ENCODE data around the gene CSF2. TPM values are rescaled to one million over a fixed set of nuclear protein-coding genes. Genes with fewer than 3 reads are reported as not detected.

CSF2 gene
- total and polyA plus RNA-seq, 2 donors (not counting 1 experiment from before 2014, with no cell fraction given): not detected

DNA sequence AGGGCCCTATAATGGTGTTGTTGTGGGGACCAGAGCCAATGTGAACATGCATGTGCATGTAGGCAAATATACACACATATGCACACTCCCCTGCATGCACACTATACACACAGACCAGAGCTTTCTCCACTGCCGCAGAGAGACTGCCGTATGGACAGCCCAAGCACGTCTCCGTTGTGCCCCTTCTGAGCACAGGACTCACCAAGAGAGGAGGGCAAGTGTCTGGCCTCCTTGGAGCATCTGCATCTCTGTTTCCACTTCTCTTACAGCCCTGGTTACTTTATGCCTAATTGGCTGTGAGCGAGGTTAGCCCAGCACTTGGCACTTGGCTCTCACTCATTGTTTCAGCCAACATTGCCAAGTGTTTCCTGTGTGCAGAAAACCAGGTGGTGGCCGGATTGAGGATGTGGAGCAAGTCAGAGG, 30.4 kb downstream of the CSF2 start:
- POLR2A ChIA-PET: no interaction called here
- peaks cover 75% of the 10 kb centered on the region for H3K4me1 Mint-ChIP-seq

DNA sequence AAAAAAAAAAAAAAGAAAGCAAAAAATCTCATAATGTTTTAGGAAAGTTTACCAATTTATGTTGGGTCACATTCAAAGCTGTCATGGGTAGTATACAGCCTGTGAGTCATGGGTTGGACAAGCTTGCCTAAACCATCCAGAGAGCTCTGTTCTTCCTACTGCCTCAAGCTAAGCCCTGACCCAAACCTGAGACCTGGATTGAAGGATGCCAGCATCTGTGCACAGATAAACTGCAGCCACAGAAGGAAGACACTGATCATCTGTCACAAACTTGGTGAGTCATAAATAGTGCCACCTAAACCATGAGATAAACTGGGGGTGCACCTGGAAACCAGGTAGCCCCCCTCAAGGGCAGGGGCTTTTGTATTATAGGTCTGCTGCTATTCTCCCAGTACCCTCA, 31.0 kb downstream of the CSF2 start:
- TF ChIP-seq, protein P1, sequence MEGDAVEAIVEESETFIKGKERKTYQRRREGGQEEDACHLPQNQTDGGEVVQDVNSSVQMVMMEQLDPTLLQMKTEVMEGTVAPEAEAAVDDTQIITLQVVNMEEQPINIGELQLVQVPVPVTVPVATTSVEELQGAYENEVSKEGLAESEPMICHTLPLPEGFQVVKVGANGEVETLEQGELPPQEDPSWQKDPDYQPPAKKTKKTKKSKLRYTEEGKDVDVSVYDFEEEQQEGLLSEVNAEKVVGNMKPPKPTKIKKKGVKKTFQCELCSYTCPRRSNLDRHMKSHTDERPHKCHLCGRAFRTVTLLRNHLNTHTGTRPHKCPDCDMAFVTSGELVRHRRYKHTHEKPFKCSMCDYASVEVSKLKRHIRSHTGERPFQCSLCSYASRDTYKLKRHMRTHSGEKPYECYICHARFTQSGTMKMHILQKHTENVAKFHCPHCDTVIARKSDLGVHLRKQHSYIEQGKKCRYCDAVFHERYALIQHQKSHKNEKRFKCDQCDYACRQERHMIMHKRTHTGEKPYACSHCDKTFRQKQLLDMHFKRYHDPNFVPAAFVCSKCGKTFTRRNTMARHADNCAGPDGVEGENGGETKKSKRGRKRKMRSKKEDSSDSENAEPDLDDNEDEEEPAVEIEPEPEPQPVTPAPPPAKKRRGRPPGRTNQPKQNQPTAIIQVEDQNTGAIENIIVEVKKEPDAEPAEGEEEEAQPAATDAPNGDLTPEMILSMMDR (IDR thresholded peaks at IDR 0.05): no peak
- no peak for TF ChIP-seq EZH2 (IDR thresholded peaks at IDR 0.05; ENCODE audit: borderline replicate concordance, insufficient read depth, low read depth, low read length, poor library complexity, severe bottlenecking)
- no peaks in the 10 kb centered on the region for H3K79me2 ChIP-seq (ENCODE audit: control insufficient read depth, insufficient read depth, low read length)
- no peak for ATAC-seq (ENCODE audit: low read depth)
- peak overlapping the region; percentile 74 for H3K4me2 ChIP-seq (replicated peaks; ENCODE audit: low read depth, low read length, poor library complexity, severe bottlenecking)
- no peaks in the 10 kb centered on the region for H3K36me3 ChIP-seq (replicated peaks in 1 of 2; ENCODE audit: control extremely low read depth in 1 of 2, control insufficient read depth in 1 of 2, extremely low read depth in 1 of 2, insufficient read depth in 2 of 2, low read length in 1 of 2)
- H3K4me1 ChIP-seq (ENCODE audit: control insufficient read depth in 2 of 2, insufficient read depth in 2 of 2, low read length in 2 of 2): peaks cover 50 to 55% of the 10 kb centered on the region in 2 donors
- H3K9ac ChIP-seq (ENCODE audit: low read length): no peak overlapping the region
- H3K4me3 ChIP-seq (ENCODE audit: control extremely low read depth in 1 of 5, extremely low read depth in 1 of 5, insufficient read depth in 1 of 5, low read depth in 2 of 5, low read length in 4 of 5): no peak overlapping the region
- peaks cover 69% of the 10 kb centered on the region for H3K4me1 Mint-ChIP-seq
- H3K9me3 Mint-ChIP-seq (ENCODE audit: insufficient read depth): no peaks in the 10 kb centered on the region
- H3K27me3 ChIP-seq (replicated peaks in 1 of 4; ENCODE audit: control extremely low read depth in 1 of 4, control insufficient read depth in 3 of 4, insufficient read depth in 4 of 4, low read length in 3 of 4): no peaks in the 10 kb centered on the region
- H3K27ac Mint-ChIP-seq: peak overlapping the region; percentile 0
- intact Hi-C loops (cut with micrococcal nuclease): no loop called here
- CTCF ChIA-PET: interaction anchor here (0.7 to 1.9 kb wide), 4 partner anchors 12 to 134 kb away, joined by 3 to 6 read pairs (median 4); no protein-coding TSS in a partner anchor
- POLR2A ChIA-PET: no interaction called here
- no peak overlapping the region for H3K27ac ChIP-seq (ENCODE audit: low read length in 2 of 2)
- no peak for DNase-seq
- no peak overlapping the region for H2AFZ ChIP-seq (ENCODE audit: insufficient read depth, low read depth, low read length, poor library complexity, severe bottlenecking)
- no peaks in the 10 kb centered on the region for H3K9me3 ChIP-seq (ENCODE audit: control extremely low read depth in 1 of 3, control insufficient read depth in 2 of 3, insufficient read depth in 1 of 3, low read length in 2 of 3)
- no peaks in the 10 kb centered on the region for H4K20me1 ChIP-seq (ENCODE audit: control insufficient read depth, insufficient read depth, low read length, poor library complexity, severe bottlenecking)
- no peak overlapping the region for H3K4me3 Mint-ChIP-seq
- H3K27me3 Mint-ChIP-seq: no peaks in the 10 kb centered on the region

More for the DNA sequence above, 30.4 kb downstream of the CSF2 start:
- Histone ChIP-seq H2AFZ (ENCODE audit: insufficient read depth, low read depth, low read length, poor library complexity, severe bottlenecking) (peak overlapping the region; percentile 53), H3K36me3 (replicated peaks in 1 of 2; ENCODE audit: control extremely low read depth in 1 of 2, control insufficient read depth in 1 of 2, extremely low read depth in 1 of 2, insufficient read depth in 2 of 2, low read length in 1 of 2) (no peaks in the 10 kb centered on the region), H4K20me1 (ENCODE audit: control insufficient read depth, insufficient read depth, low read length, poor library complexity, severe bottlenecking) (no peaks in the 10 kb centered on the region), H3K9ac (ENCODE audit: low read length) (no peak overlapping the region), H3K79me2 (ENCODE audit: control insufficient read depth, insufficient read depth, low read length) (no peaks in the 10 kb centered on the region), H3K4me2 (replicated peaks; ENCODE audit: low read depth, low read length, poor library complexity, severe bottlenecking) (peak overlapping the region; percentile 74), H3K27ac (ENCODE audit: low read length in 2 of 2) (peak overlapping the region in 1 of 2 donors; percentile 51), H3K9me3 (ENCODE audit: control extremely low read depth in 1 of 3, control insufficient read depth in 2 of 3, insufficient read depth in 1 of 3, low read length in 2 of 3) (no peaks in the 10 kb centered on the region), H3K4me3 (ENCODE audit: control extremely low read depth in 1 of 5, extremely low read depth in 1 of 5, insufficient read depth in 1 of 5, low read depth in 2 of 5, low read length in 4 of 5) (no peak overlapping the region), H3K4me1 (ENCODE audit: control insufficient read depth in 2 of 2, insufficient read depth in 2 of 2, low read length in 2 of 2) (peaks cover 55 to 60% of the 10 kb centered on the region in 2 donors), H3K27me3 (replicated peaks in 1 of 4; ENCODE audit: control extremely low read depth in 1 of 4, control insufficient read depth in 3 of 4, insufficient read depth in 4 of 4, low read length in 3 of 4) (no peaks in the 10 kb centered on the region)
- Mint-ChIP-seq H3K27ac (peak overlapping the region; percentile 39), H3K27me3 (no peaks in the 10 kb centered on the region), H3K4me3 (peak overlapping the region; percentile 63), H3K9me3 (ENCODE audit: insufficient read depth) (no peaks in the 10 kb centered on the region)
- DNase-seq: no peak
- ATAC-seq (ENCODE audit: low read depth): peak; percentile 28
- TF ChIP-seq, protein P1 (IDR thresholded peaks at IDR 0.05): no peak
- no peak for TF ChIP-seq EZH2 (IDR thresholded peaks at IDR 0.05; ENCODE audit: borderline replicate concordance, insufficient read depth, low read depth, low read length, poor library complexity, severe bottlenecking)
- WGBS (ENCODE audit: insufficient coverage): 8% methylated on average over 6 of the region's 6 CpGs
- intact Hi-C loops (cut with micrococcal nuclease): loop anchor here (2.0 kb wide), 1 partner anchor 39 kb away; no protein-coding TSS in a partner anchor
- CTCF ChIA-PET: interaction anchor here (1.6 to 1.9 kb wide), 2 partner anchors 13 to 134 kb away, joined by 3 to 6 read pairs; no protein-coding TSS in a partner anchor

Measured in B cell (primary cell).